Right atrium auricular region (tissue), 2 donors: ENCODE results near the gene SPDL1. TPM values are rescaled to one million over a fixed set of nuclear protein-coding genes. Genes with fewer than 3 reads are reported as not detected.

Experiments
- DNase-seq: peaks from one replicate; pipeline ENCODE4 v3.0.0-alpha.2; 2019; ENCODE audit warnings: low spot score
- H3K27ac ChIP-seq, 2 donors: fragments of 200-600 bp; sonication (generic); 1 replicate in 1 of 2; 2 replicates in 1 of 2; pipeline ENCODE4 v1.5.1; 2016 to 2019
- H3K27me3 ChIP-seq, 2 donors: fragments of 200-600 bp; sonication (generic); one replicate each; pipeline versions ENCODE4 v1.5.1 to v1.6.0; 2017 to 2019
- H3K36me3 ChIP-seq: fragments of 200-600 bp; sonication (generic); one replicate; pipeline ENCODE4 v1.5.1; 2016
- H3K4me1 ChIP-seq, 2 donors: fragments of 200-600 bp; sonication (generic); one replicate each; pipeline versions ENCODE4 v1.5.1 to v1.6.0; 2017 to 2019
- H3K4me3 ChIP-seq, 2 donors: fragments of 200-600 bp; sonication (generic); 1 replicate in 1 of 2; 2 replicates in 1 of 2; pipeline ENCODE4 v1.5.1; 2017 to 2019; ENCODE audit warnings: mild to moderate bottlenecking in 1 of 2, moderate library complexity in 1 of 2
- H3K9me3 ChIP-seq, 2 donors: fragments of 200-600 bp; sonication (generic); one replicate each; pipeline ENCODE4 v1.5.1; 2019
- CTCF ChIP-seq, 2 donors: fragments of 200-600 bp; sonication (generic); IDR thresholded peaks; one replicate each; pipeline ENCODE4 v1.5.1; 2019; ENCODE audit warnings: antibody characterized with exemption in 2 of 2
- total RNA-seq, 2 donors: library from RNA; depleted of rRNA; stranded (reverse); fragments of >200 nt; gene quantifications; one replicate each; pipeline ENCODE4 v1.1.0, GENCODE V29; 2016

Gene SPDL1, protein sequence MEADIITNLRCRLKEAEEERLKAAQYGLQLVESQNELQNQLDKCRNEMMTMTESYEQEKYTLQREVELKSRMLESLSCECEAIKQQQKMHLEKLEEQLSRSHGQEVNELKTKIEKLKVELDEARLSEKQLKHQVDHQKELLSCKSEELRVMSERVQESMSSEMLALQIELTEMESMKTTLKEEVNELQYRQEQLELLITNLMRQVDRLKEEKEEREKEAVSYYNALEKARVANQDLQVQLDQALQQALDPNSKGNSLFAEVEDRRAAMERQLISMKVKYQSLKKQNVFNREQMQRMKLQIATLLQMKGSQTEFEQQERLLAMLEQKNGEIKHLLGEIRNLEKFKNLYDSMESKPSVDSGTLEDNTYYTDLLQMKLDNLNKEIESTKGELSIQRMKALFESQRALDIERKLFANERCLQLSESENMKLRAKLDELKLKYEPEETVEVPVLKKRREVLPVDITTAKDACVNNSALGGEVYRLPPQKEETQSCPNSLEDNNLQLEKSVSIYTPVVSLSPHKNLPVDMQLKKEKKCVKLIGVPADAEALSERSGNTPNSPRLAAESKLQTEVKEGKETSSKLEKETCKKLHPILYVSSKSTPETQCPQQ
- total RNA-seq: 1 to 10 TPM; 3.4 to 8.9 TPM

GRCh38 chr5:169583424-169584220, at the start of gene SPDL1:
Gene SPDL1 (plus strand): TSS chr5:169583773. CDS start chr5:169588417, 4,644 bp downstream.
- H3K4me3 ChIP-seq: peak within 1 kb of the TSS; percentile 79 to 85
- TF ChIP-seq CTCF (IDR thresholded peaks at IDR 0.05): peak in 1 of 2 donors; percentile 28
- peak within 1 kb of the TSS; percentile 76 to 77 for H3K27ac ChIP-seq
- H3K9me3 ChIP-seq: no peaks in the 10 kb centered on the region
- H3K27me3 ChIP-seq: no peaks in the 10 kb centered on the region
- DNase-seq: peak; percentile 97
- peaks cover 0 to 6% of the 10 kb centered on the region in 2 donors for H3K4me1 ChIP-seq
- no peaks in the 10 kb centered on the region for H3K36me3 ChIP-seq

DNA sequence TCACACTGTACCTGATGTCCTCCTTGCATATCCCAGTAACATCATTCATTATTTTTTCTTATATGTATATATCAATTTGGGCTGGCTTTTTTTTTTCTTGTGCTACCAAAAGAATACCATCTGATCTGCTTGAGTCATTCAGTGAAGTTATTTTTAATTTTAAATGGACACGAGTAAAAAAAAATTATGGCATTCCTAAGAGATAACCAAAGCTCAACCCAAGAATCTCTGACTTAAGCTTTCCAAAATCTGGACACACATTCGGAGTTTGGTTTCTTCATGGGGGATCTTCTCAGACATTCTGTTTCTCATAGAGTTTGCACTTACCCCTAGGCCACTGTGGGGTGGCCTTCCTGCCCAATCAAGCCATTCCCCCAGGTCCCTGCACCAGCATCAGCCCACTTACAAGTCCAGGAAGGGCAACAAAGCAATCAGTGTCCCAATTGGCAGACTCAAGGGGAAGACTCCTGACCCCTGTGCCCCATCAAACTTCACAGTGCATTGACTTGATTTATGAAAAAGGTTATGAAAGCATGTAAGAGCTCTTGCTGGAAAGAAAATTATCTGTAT, 49.2 kb upstream of the SPDL1 start:
- peaks cover 0 to 7% of the 10 kb centered on the region in 2 donors for H3K4me1 ChIP-seq
- H3K9me3 ChIP-seq: no peaks in the 10 kb centered on the region
- no peak for DNase-seq
- no peaks in the 10 kb centered on the region for H3K36me3 ChIP-seq
- no peak overlapping the region for H3K4me3 ChIP-seq
- H3K27me3 ChIP-seq: no peaks in the 10 kb centered on the region
- no peak overlapping the region for H3K27ac ChIP-seq
- no peak for TF ChIP-seq CTCF (IDR thresholded peaks at IDR 0.05)

DNA sequence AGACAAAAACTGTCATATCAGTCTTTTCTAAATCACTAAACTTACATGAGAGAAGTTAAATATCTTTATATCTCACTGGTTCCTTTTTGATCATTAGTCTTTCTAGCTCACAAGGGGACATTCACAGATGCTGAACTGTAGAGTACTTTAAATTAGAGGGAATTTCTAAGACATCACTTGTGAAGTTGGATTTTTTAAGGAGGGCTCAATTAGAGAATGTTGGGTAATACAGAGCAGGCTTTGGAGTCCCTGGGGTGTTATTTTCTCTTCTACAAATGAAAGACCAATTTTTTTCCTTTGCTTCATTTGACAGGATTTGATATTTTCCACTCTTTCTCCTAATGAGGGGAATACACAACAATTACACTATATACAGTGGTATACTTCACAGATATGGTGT, 48.6 kb upstream of the SPDL1 start:
- H3K4me1 ChIP-seq: peaks cover 0 to 7% of the 10 kb centered on the region in 2 donors
- no peaks in the 10 kb centered on the region for H3K36me3 ChIP-seq
- H3K4me3 ChIP-seq: no peak overlapping the region
- no peak for DNase-seq
- no peaks in the 10 kb centered on the region for H3K27me3 ChIP-seq
- H3K9me3 ChIP-seq: no peaks in the 10 kb centered on the region
- H3K27ac ChIP-seq: no peak overlapping the region
- no peak for TF ChIP-seq CTCF (IDR thresholded peaks at IDR 0.05)

DNA sequence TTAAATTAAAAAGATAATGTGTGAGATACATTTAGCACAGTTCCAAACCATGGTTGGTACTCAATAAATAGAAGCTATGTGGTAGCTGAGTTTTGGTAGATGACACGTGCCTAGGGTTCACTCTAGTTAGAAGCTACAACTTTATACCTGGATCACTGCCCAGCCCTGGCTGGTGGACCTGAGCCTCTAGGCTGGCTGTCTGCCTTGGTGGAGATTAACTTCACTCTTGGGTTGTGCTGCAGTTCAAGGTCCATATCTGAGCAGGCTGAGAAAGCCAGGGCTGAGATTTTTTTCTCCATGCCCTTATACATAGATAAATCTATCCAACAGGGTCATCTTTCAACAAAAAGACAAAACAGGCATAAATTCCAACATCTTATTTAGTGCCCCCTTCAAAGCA, 44.6 kb upstream of the SPDL1 start:
- no peak for TF ChIP-seq CTCF (IDR thresholded peaks at IDR 0.05)
- peaks cover 0 to 7% of the 10 kb centered on the region in 2 donors for H3K4me1 ChIP-seq
- no peaks in the 10 kb centered on the region for H3K27me3 ChIP-seq
- no peak overlapping the region for H3K27ac ChIP-seq
- peaks cover 0 to 10% of the 10 kb centered on the region in 2 donors for H3K9me3 ChIP-seq
- no peaks in the 10 kb centered on the region for H3K36me3 ChIP-seq
- DNase-seq: no peak
- no peak overlapping the region for H3K4me3 ChIP-seq

GRCh38 chr5:169542811-169543210, 40.8 kb upstream of the SPDL1 start:
- Histone ChIP-seq H3K27me3 (no peaks in the 10 kb centered on the region), H3K9me3 (peaks cover 0 to 10% of the 10 kb centered on the region in 2 donors), H3K27ac (no peak overlapping the region), H3K4me3 (no peak overlapping the region), H3K4me1 (peaks cover 0 to 7% of the 10 kb centered on the region in 2 donors), H3K36me3 (no peaks in the 10 kb centered on the region)
- DNase-seq: no peak
- TF ChIP-seq CTCF (IDR thresholded peaks at IDR 0.05): no peak
